GM18520 (cell line): ENCODE measurements around the gene ARHGEF18.
"Not testable (repeated sequence)": the region's sequence is repeated elsewhere in the genome, so short reads cannot be mapped to it uniquely, and the experiment has no call there.

Experiments
- ATAC-seq: cut with Tn5 transposase; IDR thresholded peaks from one replicate; pipeline ENCODE4 v1.9.1; 2021; ENCODE audit not compliant: unreplicated experiment

ARHGEF18 gene

GRCh38 chr19:7346997-7347396, 1.7 kb upstream of the ARHGEF18 start:
- not testable (repeated sequence) for ATAC-seq

GRCh38 chr19:7349231-7349591, 474 bp downstream of the ARHGEF18 start:
- ATAC-seq: no peak

GRCh38 chr19:7349961-7350711, 1.4 kb downstream of the ARHGEF18 start:
- no peak for ATAC-seq

- ATAC-seq: no peak
These were observed 3.1 kb downstream of the ARHGEF18 start for GRCh38 chr19:7351861-7352260.

GRCh38 chr19:7355151-7355820, 6.5 kb downstream of the ARHGEF18 start:
- no peak for ATAC-seq

GRCh38 chr19:7355871-7356270, 7.1 kb downstream of the ARHGEF18 start:
- ATAC-seq: no peak

GRCh38 chr19:7356899-7357627, 8.3 kb downstream of the ARHGEF18 start:
- no peak for ATAC-seq

- no peak for ATAC-seq
These were observed 9.4 kb downstream of the ARHGEF18 start for GRCh38 chr19:7358102-7358597.

GRCh38 chr19:7360393-7360984, 11.8 kb downstream of the ARHGEF18 start:
- ATAC-seq: no peak

- ATAC-seq: no peak
These were observed 14.5 kb downstream of the ARHGEF18 start for GRCh38 chr19:7363225-7363624.

GRCh38 chr19:7366701-7367420, 18.1 kb downstream of the ARHGEF18 start:
- no peak for ATAC-seq

GRCh38 chr19:7368456-7368855, 19.7 kb downstream of the ARHGEF18 start:
- ATAC-seq: no peak

- not testable (repeated sequence) for ATAC-seq
These were observed 20.1 kb downstream of the ARHGEF18 start for GRCh38 chr19:7368866-7369265.

- no peak for ATAC-seq
These were observed 21.8 kb downstream of the ARHGEF18 start for GRCh38 chr19:7370546-7370945.

- no peak for ATAC-seq
These were observed 22.3 kb downstream of the ARHGEF18 start for GRCh38 chr19:7371001-7371400.

- no peak for ATAC-seq
These were observed 24.1 kb downstream of the ARHGEF18 start for GRCh38 chr19:7372810-7373209.

GRCh38 chr19:7373862-7374261, 25.1 kb downstream of the ARHGEF18 start:
- no peak for ATAC-seq

GRCh38 chr19:7376151-7376852, 27.6 kb downstream of the ARHGEF18 start:
- ATAC-seq: no peak

- no peak for ATAC-seq
These were observed 28.5 kb downstream of the ARHGEF18 start for GRCh38 chr19:7377196-7377595.

GRCh38 chr19:7381073-7381390, 32.3 kb downstream of the ARHGEF18 start:
- no peak for ATAC-seq
